ENCODE results near the gene CCT2.

DNA sequence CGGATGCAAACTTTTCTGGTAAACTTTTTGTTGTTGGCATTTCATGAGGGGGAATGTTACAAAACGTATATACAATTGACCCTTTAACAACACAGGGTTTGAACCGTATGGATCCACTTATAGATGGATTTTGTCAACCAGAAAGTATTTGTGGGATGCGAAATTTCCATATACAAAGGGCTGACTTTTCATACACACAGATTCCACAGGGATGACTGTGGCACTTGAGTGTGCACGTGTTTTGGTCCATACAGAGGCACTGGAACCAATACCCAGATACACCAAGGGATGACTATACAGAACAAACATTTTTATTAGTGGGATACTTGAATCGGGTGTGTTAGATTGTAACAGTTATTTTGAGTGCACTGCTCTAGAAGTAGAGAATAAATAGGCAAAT is 29.8 kb upstream of the CCT2 start:
- TF ChIP-seq, protein P1, sequence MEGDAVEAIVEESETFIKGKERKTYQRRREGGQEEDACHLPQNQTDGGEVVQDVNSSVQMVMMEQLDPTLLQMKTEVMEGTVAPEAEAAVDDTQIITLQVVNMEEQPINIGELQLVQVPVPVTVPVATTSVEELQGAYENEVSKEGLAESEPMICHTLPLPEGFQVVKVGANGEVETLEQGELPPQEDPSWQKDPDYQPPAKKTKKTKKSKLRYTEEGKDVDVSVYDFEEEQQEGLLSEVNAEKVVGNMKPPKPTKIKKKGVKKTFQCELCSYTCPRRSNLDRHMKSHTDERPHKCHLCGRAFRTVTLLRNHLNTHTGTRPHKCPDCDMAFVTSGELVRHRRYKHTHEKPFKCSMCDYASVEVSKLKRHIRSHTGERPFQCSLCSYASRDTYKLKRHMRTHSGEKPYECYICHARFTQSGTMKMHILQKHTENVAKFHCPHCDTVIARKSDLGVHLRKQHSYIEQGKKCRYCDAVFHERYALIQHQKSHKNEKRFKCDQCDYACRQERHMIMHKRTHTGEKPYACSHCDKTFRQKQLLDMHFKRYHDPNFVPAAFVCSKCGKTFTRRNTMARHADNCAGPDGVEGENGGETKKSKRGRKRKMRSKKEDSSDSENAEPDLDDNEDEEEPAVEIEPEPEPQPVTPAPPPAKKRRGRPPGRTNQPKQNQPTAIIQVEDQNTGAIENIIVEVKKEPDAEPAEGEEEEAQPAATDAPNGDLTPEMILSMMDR (IDR thresholded peaks at IDR 0.05; ENCODE audit: insufficient read depth, low read depth, low read length): no peak
- TF ChIP-seq EZH2 (IDR thresholded peaks at IDR 0.05; ENCODE audit: insufficient read depth, low read length): no peak

Measured in astrocyte (in vitro differentiated cells and primary cell).